Neural cell (in vitro differentiated cells): ENCODE measurements around the gene SLC34A1. TPM values are rescaled to one million over a fixed set of nuclear protein-coding genes. Genes with fewer than 3 reads are reported as not detected.

Experiments used
- H2AFZ ChIP-seq: fragments of 200-600, 300-800 bp; sonication (generic), shearing (Covaris generic); 2 replicates; pipeline ENCODE4 v1.6.0; 2014; ENCODE audit warnings: low read depth, mild to moderate bottlenecking, antibody characterized with exemption, low read length, moderate library complexity
- H3F3A ChIP-seq: fragments of 200-600 bp; shearing (Covaris generic); 2 replicates; pipeline ENCODE4 v1.6.1; 2016; ENCODE audit warnings: mild to moderate bottlenecking, moderate library complexity, mixed read lengths, antibody characterized with exemption, low read length; ENCODE audit not compliant: insufficient read depth, poor library complexity, severe bottlenecking
- H3K27ac ChIP-seq: fragments of 200-600, 300-800 bp; sonication (generic), shearing (Covaris generic); 2 replicates; pipeline ENCODE4 v1.5.1; 2014; ENCODE audit warnings: mild to moderate bottlenecking, low read length, moderate library complexity
- H3K27me3 ChIP-seq: fragments of 300-800, 200-600 bp; sonication (generic), shearing (Covaris generic); 2 replicates; pipeline ENCODE4 v1.6.0; 2014; ENCODE audit warnings: mild to moderate bottlenecking, low read depth, low read length, moderate library complexity; ENCODE audit not compliant: insufficient read depth
- H3K36me3 ChIP-seq: fragments of 300-800, 200-600 bp; sonication (generic), shearing (Covaris generic); 2 replicates; pipeline ENCODE4 v1.5.1; 2014; ENCODE audit warnings: mild to moderate bottlenecking, antibody characterized with exemption, low read length, moderate library complexity; ENCODE audit not compliant: insufficient read depth
- H3K4me2 ChIP-seq: fragments of 300-800, 200-600 bp; sonication (generic), shearing (Covaris generic); 2 replicates; pipeline ENCODE4 v1.6.0; 2014; ENCODE audit warnings: mild to moderate bottlenecking, low read length
- H3K4me3 ChIP-seq: fragments of 300-800, 200-600 bp; sonication (generic), shearing (Covaris generic); 2 replicates; pipeline ENCODE4 v1.5.1; 2014; ENCODE audit warnings: mild to moderate bottlenecking, low read length, moderate library complexity
- H3K79me2 ChIP-seq: fragments of 200-600 bp; shearing (Covaris generic); replicated peaks from 2 replicates; pipeline ENCODE4 v1.6.0; 2014; ENCODE audit warnings: mild to moderate bottlenecking, low read length, moderate library complexity; ENCODE audit not compliant: insufficient read depth
- H3K9ac ChIP-seq: fragments of 300-800, 200-600 bp; sonication (generic), shearing (Covaris generic); 2 replicates; pipeline ENCODE4 v1.6.1; 2016; ENCODE audit warnings: mild to moderate bottlenecking, low read length, mixed read lengths
- H3K9me2 ChIP-seq: fragments of 200-600 bp; shearing (Covaris generic); 2 replicates; pipeline ENCODE4 v1.6.1; 2016; ENCODE audit warnings: mild to moderate bottlenecking, low read length, mixed read lengths; ENCODE audit not compliant: insufficient read depth
- H3K9me3 ChIP-seq: fragments of 200-600, 300-800 bp; sonication (generic), shearing (Covaris generic); 2 replicates; pipeline ENCODE4 v1.6.1; 2016; ENCODE audit warnings: mild to moderate bottlenecking, mixed run types, low read length, moderate library complexity, mixed read lengths
- H4K20me1 ChIP-seq: fragments of 200-600 bp; shearing (Covaris generic); 2 replicates; pipeline ENCODE4 v1.6.1; 2016; ENCODE audit warnings: mild to moderate bottlenecking, mixed run types; ENCODE audit not compliant: insufficient read depth
- EP300 ChIP-seq: fragments of 450-650 bp; conservative IDR thresholded peaks from 2 replicates; pipeline ENCODE4 v1.6.1; 2014; ENCODE audit warnings: antibody characterized with exemption, mild to moderate bottlenecking, moderate library complexity; ENCODE audit not compliant: poor library complexity, severe bottlenecking
- POLR2AphosphoS5 ChIP-seq: IDR thresholded peaks from 2 replicates; pipeline ENCODE4 v1.6.1; 2012
- RAD21 ChIP-seq: fragments of 450-650 bp; conservative IDR thresholded peaks from 2 replicates; pipeline ENCODE4 v1.6.1; 2014; ENCODE audit warnings: antibody characterized with exemption, mild to moderate bottlenecking, moderate library complexity
- TAF1 ChIP-seq: IDR thresholded peaks from 2 replicates; pipeline ENCODE4 v1.6.1; 2012; ENCODE audit warnings: low read depth
- polyA plus RNA-seq: library from polyadenylated mRNA; depleted of rRNA; stranded (reverse); fragments of >200 nt; gene quantifications from 2 replicates; pipeline ENCODE4 v1.2.3, GENCODE V29; 2014
- TF ChIP-seq, protein P1 (sequence below): fragments of 450-650 bp; IDR thresholded peaks from 2 replicates; pipeline ENCODE4 v1.5.1; 2014; ENCODE audit warnings: antibody characterized with exemption, mild to moderate bottlenecking, moderate library complexity; ENCODE audit not compliant: poor library complexity, severe bottlenecking

Gene SLC34A1
- polyA plus RNA-seq, 1 donor from 2014 or later, result not detected

DNA sequence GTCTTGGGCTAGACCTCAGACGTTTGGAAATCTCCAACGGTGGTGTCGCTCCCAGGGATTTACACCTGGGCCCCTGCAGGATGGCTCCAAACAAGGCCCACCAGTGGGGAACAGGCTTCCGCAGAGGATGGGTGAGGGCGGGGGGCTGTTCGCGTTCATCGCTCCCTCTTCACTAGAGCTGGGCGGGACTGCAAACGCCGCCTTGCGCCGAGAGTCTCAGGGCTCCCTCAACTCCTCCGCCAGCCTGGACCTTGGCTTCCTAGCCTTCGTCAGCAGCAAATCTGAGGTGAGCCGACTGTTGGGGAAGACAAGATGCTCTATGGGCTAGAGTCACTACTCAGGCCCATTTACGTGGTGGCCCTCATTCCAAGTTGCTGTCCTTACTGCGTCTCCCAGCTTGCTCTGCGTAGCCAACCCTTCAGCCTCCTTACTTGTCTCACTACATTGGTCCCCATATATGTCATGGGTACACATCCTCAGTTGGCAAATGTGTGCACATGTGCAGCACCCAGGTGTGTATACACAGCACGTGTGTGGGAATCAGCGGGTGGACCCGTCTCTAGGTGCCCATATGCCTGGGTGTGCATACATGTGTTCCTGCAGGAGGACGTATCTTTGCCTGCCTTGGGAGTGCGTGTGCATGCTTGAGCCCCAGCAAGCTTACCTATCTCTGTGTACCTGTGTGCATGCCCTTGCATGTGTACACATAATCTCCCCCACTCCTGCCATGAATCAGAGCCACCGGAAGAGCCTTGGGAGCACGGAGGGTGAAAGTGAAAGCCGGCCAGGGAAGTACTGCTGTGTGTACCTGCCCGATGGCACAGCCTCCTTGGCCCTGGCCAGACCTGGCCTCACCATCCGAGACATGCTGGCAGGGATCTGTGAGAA is 16.0 kb upstream of the SLC34A1 start:
- Histone ChIP-seq H3K4me2 (no peak overlapping the region), H2AFZ (no peak overlapping the region)

GRCh38 chr5:177368869-177369644 is 15.2 kb upstream of the SLC34A1 start:
- Histone ChIP-seq H3K27me3 (peaks cover 4% of the 10 kb centered on the region), H3F3A (no peaks in the 10 kb centered on the region), H2AFZ (no peak overlapping the region)

More for the DNA sequence above, 16.0 kb upstream of the SLC34A1 start:
- no peak overlapping the region for H3K4me3 ChIP-seq
- H3K27me3 ChIP-seq, result peaks cover 6% of the 10 kb centered on the region
- H3K9ac ChIP-seq, result no peak overlapping the region
- no peak overlapping the region for H3K27ac ChIP-seq
- H3F3A ChIP-seq, result no peaks in the 10 kb centered on the region
- H3K79me2 ChIP-seq, result no peaks in the 10 kb centered on the region
- no peaks in the 10 kb centered on the region for H3K9me3 ChIP-seq
- no peaks in the 10 kb centered on the region for H3K36me3 ChIP-seq
- H4K20me1 ChIP-seq, result no peaks in the 10 kb centered on the region
- TF ChIP-seq RAD21 (no peak), POLR2AphosphoS5 (no peak), EP300 (no peak), TAF1 (no peak)
- TF ChIP-seq, protein P1, sequence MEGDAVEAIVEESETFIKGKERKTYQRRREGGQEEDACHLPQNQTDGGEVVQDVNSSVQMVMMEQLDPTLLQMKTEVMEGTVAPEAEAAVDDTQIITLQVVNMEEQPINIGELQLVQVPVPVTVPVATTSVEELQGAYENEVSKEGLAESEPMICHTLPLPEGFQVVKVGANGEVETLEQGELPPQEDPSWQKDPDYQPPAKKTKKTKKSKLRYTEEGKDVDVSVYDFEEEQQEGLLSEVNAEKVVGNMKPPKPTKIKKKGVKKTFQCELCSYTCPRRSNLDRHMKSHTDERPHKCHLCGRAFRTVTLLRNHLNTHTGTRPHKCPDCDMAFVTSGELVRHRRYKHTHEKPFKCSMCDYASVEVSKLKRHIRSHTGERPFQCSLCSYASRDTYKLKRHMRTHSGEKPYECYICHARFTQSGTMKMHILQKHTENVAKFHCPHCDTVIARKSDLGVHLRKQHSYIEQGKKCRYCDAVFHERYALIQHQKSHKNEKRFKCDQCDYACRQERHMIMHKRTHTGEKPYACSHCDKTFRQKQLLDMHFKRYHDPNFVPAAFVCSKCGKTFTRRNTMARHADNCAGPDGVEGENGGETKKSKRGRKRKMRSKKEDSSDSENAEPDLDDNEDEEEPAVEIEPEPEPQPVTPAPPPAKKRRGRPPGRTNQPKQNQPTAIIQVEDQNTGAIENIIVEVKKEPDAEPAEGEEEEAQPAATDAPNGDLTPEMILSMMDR, result no peak
- H3K9me2 ChIP-seq, result no peaks in the 10 kb centered on the region

More at GRCh38 chr5:177368869-177369644, 15.2 kb upstream of the SLC34A1 start:
- no peak overlapping the region for H3K27ac ChIP-seq
- H3K9ac ChIP-seq, result no peak overlapping the region
- H3K4me3 ChIP-seq, result no peak overlapping the region
- no peaks in the 10 kb centered on the region for H3K9me3 ChIP-seq
- H3K79me2 ChIP-seq, result no peaks in the 10 kb centered on the region
- no peak overlapping the region for H3K4me2 ChIP-seq
- H3K36me3 ChIP-seq, result no peaks in the 10 kb centered on the region
- TF ChIP-seq, protein P1, result peak; percentile 45
- TF ChIP-seq EP300 (no peak), POLR2AphosphoS5 (no peak)
- H4K20me1 ChIP-seq, result no peaks in the 10 kb centered on the region
- H3K9me2 ChIP-seq, result no peaks in the 10 kb centered on the region
